GDM1 (cell line): ENCODE measurements around the gene CDH3.

Source experiments
- DNase-seq: peaks from one replicate; lab custom pipeline; 2025; lab: John Stamatoyannopoulos, UW

The CDH3 gene

DNA sequence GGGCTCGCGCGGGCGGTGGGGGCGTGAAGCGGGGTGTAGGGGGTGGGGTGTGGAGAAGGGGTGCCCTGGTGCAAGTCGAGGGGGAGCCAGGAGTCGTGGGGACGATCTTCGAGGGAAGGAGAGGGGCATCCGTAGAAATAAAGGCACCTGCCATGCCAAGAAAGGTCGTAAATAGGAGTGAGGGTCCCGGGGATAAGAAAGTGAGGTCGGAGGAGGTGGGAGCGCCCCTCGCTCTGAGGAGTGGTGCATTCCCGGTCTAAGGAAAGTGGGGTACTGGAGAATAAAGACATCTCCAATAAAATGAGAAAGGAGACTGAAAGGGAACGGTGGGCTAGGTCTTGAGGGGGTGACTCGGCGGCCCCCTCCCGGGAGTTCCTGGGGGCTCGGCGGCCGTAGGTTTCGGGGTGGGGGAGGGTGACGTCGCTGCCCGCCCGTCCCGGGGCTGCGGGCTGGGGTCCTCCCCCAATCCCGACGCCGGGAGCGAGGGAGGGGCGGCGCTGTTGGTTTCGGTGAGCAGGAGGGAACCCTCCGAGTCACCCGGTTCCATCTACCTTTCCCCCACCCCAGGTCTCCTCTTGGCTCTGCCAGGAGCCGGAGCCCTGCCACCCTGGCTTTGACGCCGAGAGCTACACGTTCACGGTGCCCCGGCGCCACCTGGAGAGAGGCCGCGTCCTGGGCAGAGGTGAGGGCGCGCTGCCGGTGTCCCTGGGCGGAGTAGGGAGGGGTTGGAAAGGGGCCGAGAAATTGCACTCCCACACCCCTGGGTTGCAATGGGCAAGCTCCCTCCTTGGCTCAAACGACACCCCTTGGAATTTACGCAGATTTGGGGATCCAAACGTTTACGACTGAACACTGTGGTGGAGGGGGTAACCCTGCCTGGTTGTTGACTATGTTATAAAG, 92.9 kb downstream of the CDH3 start:
- no peak for DNase-seq

DNA sequence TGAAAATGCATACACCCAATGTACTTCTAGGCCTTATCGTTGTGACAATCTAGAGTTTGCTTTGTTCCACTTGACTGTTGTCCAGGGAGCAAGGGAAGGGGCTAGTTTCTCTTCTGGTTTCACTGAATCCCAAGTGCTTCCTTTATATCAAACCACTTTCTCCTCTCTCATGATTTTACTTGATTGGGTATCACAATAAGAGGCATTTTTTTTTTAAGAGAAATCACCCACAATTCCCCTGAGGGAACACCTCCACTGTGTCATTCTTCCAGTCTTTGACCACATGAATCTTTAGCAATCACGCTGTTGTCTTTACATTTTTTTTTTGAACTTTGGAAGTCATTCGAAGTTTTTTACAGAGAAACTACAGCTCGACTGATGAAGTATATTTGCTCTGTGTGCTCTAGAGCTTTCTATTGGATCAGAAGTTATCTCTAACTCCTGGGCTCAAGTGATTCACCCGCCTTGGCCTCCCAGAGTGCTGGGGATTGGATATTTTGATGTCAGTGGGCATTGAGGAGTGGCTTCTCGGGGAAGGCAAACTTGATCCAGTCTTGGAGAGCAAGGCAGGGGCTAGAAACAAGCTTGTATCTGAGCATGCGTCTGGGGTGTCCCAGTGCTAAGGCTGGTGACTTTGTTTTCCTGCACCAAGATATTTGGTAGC, 95.0 kb downstream of the CDH3 start:
- no peak for DNase-seq

DNA sequence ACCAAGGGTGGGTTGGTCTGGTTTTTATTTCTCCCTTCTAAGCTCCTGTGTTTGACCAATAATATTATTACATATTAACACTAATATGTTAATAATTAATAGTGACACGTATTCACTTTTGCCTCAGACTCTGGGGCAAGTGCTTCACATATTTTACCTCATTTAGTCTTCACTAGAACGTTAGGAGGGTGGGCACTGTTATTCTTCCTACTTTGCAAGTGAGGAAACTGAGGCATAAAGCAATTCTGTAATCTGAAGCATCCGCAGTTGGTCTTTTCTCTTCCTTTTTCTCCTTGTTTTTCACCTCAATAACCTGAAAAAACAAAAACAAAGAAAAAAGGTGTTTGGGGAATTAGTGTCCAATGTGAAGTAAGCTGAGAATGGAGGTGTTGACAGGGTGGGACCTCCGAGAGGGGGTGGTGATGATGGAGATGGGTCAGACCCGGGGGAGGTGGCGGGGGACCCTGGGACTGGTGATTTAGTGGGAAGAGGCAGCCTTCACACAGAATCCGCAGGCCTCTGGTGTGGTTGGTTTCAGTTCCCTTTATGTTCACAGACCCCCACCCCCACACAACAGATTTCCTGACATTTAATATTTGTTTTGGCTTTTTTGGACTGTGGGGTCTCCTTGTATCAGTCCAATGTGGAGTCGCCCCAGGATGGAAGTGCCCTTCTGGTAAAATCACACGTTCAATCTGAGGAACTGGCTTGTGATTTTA, 95.7 kb downstream of the CDH3 start:
- DNase-seq, result no peak

DNA sequence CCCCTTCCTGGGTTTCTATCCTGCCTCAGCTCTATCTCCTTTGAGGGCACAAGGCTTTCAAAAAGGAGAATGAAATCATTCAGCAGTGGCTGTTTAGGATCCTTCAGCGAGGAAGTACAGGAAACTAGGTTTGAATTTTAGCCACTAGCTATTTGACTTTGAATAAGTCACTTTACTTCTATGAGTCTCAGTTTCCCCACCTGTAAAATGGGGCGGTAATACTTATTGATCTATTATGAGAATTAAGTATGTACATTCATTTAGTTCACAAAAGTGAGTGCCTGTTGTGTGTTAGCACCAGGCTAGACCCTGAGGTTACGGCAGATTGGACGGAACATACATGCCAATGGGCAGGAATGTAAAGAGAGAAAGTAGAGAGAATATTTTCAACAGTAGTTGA, 98.6 kb downstream of the CDH3 start:
- DNase-seq, result no peak

DNA sequence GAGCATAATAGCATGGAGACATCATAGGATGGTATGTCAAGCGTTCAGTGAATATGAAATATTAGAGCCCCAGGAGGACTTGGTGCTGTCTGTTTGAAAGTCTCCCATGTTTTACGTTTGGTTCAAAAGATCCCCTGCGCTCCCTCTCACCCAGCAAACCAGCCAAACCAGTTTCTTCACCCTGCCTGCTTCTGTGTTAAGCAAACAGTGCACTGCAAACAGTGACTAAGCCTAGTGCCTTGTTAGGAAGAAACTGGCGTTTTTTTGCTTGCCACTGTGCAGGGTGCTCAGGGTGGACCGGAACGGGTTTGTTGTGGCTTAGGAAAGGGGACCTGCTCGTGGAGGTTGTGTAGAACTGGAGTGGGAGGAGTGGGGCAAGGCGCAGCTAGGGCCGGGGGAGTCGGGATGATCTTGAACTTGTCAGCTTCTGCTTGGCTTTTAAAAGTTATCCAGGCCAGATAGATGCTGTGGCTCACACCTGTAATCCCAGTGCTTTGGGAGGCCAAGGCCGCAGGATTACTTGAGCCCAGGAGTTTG, 99.7 kb downstream of the CDH3 start:
- DNase-seq, result no peak

DNA sequence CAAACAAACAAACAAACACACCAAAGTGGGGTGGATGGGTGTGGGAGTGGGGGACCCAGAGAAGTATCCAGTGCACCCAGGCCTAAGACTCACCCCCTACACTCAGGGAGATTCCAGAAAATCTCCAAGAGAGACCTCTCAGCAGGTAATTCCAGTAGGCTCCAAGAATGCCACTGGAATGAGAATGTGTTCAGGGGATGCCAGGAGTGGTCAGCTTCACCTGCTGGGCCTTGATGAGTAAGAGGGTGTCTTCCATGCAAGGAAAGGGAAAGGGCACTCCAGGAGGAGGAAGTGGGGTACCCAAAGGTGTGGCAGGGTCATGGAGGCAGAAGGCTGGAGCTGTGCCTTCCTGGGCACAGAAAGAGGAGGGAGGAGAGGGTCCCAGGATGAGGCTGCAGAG, 101.8 kb downstream of the CDH3 start:
- DNase-seq, result no peak

DNA sequence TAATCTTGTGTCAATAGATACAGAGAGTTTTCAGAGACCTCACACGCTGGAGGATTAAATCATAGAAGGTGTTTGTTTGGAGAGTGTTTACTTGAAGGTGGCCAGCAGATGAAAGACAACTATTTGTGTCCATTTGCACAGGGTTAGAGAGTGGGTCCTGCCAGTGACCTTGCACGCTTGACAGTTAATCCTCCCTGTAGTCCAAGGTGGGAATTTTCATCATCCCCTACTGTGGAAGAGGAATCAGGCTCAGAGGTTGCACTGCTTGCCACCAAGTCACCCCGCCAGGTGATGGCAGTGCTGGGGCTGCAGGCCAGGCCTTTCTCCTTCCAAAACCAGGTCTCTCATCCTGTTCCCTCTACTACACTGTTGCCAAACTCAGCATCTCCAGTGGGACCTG, 104.3 kb downstream of the CDH3 start:
- no peak for DNase-seq
